HG03575 (cell line): Measurements from ENCODE around the gene ABHD16B.

ENCODE experiments used
- ATAC-seq: cut with Tn5 transposase; IDR thresholded peaks from one replicate; pipeline ENCODE4 v1.9.1; 2021; ENCODE audit not compliant: unreplicated experiment, insufficient number of reproducible peaks, low FRiP score; ENCODE audit errors: extremely low read depth

ABHD16B gene

GRCh38 chr20:63861365-63861934 is at the start of gene ABHD16B:
ABHD16B (plus strand) TSS chr20:63861498; CDS start chr20:63861541, 43 bp downstream.
- no peak for ATAC-seq

- no peak for ATAC-seq
Observed at GRCh38 chr20:63814891-63815614, 46.2 kb upstream of the ABHD16B start.

GRCh38 chr20:63815615-63816253 is 45.6 kb upstream of the ABHD16B start:
- no peak for ATAC-seq

DNA sequence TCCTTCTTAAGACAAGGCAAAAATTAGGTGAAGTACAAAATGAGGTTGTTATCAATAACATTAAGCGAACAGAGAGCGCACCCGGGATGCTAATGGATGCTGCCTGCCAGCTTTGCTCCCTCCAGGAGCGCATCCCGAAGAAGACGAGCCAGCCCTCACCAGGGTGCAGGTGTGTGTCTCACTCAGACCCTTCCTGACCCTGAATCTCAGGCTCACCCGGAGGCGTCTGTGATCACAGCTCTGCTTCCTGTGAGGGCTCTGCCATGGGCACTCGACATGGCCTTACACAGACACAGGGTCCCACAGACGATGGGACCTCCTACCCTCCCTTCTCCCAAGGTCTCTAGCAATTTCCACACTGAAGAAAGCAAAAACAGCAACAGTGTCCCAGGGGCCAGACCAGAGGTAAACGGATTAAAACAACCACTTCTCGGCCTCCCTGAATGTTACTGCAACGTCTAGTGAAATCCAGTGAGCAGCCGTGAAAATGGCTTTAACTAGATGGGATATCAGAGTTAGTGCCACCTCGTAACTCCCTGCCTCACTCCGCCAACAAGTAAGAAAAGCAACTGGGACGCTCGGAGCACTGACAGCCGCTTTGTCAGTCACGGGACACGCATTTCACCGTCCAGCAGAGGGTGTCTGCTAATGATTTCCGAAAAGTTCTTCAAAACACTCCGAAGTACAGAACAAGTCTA is 41.9 kb upstream of the ABHD16B start:
- ATAC-seq: no peak

- no peak for ATAC-seq
Observed at GRCh38 chr20:63821811-63822210, 39.5 kb upstream of the ABHD16B start.

DNA sequence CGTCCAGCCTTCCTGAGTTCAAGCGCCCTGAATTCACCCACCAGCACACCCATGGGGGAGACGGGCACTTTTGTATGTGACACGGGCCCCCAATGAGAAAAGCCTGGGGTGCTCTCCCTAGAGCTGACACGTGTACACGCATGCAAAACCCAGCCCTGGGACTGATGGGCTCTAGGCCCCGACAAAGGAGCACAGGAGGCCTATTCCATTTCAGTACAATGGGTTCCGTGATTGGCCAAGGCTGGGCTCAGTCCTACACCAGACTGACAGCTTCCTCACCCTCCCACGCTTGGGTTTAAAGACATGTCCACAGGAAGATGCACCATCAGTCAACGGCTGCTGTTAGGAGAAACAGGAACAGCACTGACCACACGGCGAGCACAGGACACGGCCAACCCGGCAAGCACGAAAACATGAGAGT is 39.0 kb upstream of the ABHD16B start:
- ATAC-seq: no peak

DNA sequence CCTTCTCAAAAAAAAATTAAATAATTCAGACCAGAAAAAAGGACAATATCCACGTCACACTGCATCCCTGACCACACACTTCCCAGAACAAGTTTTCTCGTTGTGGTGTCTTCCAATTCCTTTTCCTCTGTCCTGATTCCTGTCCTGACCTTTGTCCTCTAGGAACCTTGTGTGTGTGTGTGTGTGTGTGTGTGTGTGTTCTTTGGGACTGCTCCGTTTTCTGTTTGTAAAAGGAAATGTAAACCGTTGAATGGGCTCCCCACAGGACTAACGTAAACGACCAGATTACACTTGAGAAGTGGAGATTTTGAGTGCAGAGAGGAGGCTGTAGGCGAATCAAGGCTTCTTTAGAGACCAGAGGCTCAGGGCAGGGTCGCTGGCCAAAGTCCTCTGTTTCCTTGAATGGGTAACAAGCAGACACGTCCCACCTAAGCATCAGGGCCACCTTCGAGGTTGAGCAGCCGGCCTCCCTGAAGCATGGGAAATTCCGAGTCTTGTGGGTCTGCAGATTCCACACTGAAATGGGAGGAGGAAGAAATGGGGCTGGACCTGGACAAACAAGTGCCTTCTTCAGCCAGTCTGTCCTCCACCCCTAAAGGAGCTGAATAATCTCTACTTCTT is 37.5 kb upstream of the ABHD16B start:
- no peak for ATAC-seq

- ATAC-seq: no peak
Observed at GRCh38 chr20:63825331-63826118, 35.8 kb upstream of the ABHD16B start.

GRCh38 chr20:63826753-63827152 is 34.5 kb upstream of the ABHD16B start:
- ATAC-seq: no peak

- ATAC-seq: no peak
Observed at GRCh38 chr20:63828124-63828523, 33.2 kb upstream of the ABHD16B start.

GRCh38 chr20:63828545-63828944 is 32.8 kb upstream of the ABHD16B start:
- ATAC-seq: no peak

GRCh38 chr20:63828951-63829350 is 32.3 kb upstream of the ABHD16B start:
- ATAC-seq: no peak

DNA sequence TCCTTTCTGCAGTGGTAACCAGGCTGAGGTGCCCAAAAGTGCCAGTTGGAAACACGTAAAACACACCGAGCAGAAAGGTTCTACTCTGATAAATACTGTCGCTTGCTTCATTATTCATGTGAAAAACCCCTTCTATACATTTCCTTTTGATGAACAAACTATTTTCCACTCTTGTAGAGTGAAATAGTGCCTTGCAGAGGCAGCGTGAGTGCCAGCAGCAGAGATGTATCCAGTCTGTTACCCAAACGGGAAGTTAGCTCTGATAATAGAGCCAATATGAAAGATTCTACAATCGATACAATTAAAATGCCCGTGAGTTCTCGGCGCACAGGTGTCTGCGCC is 31.7 kb upstream of the ABHD16B start:
- no peak for ATAC-seq

DNA sequence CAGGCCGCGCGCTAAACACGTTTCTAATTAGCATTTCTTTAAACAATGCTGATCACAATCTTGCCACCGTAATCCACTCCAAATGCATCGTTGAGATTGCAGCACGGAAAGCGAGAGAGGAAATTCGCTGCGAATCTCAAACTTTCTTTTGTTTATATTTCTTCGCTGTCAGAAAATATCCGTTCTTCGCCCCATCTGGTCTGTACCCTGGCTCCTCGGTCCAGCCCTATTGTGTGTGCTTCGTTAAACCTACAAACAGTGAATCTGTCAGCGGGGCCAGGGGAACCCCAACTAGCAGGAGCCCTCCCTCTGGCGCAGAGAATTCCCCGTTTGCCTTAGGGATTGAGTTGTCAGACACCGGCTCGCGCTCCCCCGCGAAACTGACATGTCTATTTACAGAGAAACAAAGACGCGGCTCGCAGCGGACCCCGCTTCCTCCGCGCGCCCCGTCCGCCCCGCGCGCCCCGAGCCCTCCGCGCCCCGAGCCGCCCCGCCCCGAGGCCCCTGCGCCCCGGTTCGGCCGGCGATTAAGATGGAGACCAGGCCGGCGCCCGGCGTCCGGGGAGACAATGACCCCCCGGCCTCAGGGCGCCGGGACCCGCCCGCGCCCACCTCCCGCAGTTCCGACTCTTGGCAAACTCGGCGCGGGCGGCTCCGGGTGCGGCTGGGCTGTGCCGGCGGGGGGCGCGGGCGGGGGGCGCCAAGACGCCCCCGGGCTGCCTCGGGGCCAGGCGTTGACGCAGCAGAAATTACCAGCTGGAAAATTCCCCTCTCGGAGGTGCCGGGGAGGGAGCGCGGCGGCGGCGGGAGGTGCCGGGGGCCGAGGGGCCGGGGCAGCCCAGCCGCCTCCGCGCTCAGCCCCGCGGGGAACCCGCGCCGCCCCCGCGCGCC is 31.1 kb upstream of the ABHD16B start:
- ATAC-seq: no peak

GRCh38 chr20:63830841-63831588 is 30.3 kb upstream of the ABHD16B start, which contains the start of gene ZBTB46:
ZBTB46 (minus strand) TSS chr20:63831264; CDS start chr20:63790757, 40,507 bp downstream.
- ATAC-seq: no peak

DNA sequence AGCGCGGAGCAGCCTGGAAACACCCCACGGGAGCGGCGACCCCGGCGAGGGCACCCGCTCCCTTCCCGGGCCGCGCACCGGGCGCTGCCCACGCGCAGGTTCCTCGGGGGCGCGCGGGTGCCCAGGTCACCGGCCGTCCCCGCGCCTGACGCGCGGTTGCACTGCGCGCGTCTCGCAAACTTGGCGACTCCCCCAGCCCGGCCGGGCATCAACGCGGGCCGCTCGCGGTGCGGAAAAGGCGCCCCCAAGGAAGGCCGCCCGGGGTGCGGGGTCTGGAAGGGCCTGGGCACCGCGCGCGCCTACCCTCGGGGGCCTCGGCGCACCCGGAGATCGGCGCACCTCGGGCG is 29.7 kb upstream of the ABHD16B start:
- no peak for ATAC-seq

DNA sequence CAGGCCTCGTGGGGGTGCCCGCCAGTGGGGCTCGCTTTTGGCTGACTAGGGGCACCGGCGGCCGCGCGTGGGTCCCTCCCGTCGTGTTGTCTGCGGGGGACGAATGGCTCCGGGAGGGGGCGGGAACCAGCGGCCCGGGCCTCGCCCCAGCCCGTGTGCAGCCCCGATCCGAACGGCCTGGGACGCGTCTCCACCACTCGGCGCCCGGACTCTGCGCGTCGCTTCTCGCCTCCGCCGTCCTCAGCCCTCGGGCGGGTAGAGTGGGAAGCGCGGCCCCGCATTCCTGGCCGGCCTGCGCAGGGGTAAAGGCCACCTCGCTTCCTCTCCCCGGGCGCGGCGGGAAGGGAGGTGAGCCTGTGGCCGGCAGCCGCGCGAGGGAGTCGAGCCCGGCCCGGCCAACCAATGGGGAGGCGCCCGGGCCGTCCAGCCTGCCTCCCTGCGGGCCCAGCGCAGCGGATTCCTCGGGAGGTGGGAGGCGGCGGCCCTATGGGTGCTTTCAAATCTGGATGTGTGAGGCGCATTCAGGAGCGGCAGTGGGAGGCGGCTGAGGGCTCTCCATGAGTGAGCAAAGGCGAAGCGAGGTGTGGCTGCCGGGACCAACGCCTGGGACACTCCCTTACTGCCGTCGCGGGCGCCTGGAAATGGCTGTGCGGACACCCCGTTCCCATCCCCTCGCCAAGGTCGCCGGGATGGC is 29.2 kb upstream of the ABHD16B start:
- ATAC-seq: no peak
